Breast epithelium (tissue), 4 donors: ENCODE measurements around the gene SET. TPM values are rescaled to one million over a fixed set of nuclear protein-coding genes. Genes with fewer than 3 reads are reported as not detected.

Experiments
- DNase-seq, 2 donors: peaks; one replicate each; pipeline ENCODE4 v3.0.0-alpha.2; 2019; ENCODE audit warnings: low spot score in 2 of 2
- H3K27ac ChIP-seq, 2 donors: fragments of 200-600 bp; sonication (generic) in 1 of 2; one replicate each; pipeline ENCODE4 v1.5.1; 2016 to 2019; ENCODE audit warnings: mild to moderate bottlenecking in 1 of 2
- H3K27me3 ChIP-seq, 2 donors: fragments of 200-600 bp; sonication (generic) in 1 of 2; one replicate each; pipeline versions ENCODE4 v1.5.1 to v1.6.0; 2017 to 2019; ENCODE audit warnings: control low read depth in 1 of 2, mild to moderate bottlenecking in 1 of 2
- H3K36me3 ChIP-seq: fragments of 200-600 bp; one replicate; pipeline ENCODE4 v1.5.1; 2019
- H3K4me1 ChIP-seq, 2 donors: fragments of 200-600 bp; sonication (generic); one replicate each; pipeline ENCODE4 v1.5.1; 2016 to 2019; ENCODE audit warnings: control low read depth in 1 of 2
- H3K4me3 ChIP-seq, 3 donors: fragments of 200-600 bp; sonication (generic); 1 replicate in 2 of 3; 2 replicates in 1 of 3; pipeline ENCODE4 v1.5.1; 2016 to 2019; ENCODE audit warnings: mild to moderate bottlenecking in 3 of 3, moderate library complexity in 2 of 3
- H3K9me3 ChIP-seq, 2 donors: fragments of 200-600 bp; sonication (generic) in 1 of 2; one replicate each; pipeline ENCODE4 v1.5.1; 2016 to 2019; ENCODE audit warnings: control low read depth in 1 of 2
- CTCF ChIP-seq, 3 donors: fragments of 450-650 bp; IDR thresholded peaks; one replicate each; pipeline ENCODE4 v1.5.1; 2016 to 2017; ENCODE audit warnings: antibody characterized with exemption in 3 of 3, mild to moderate bottlenecking in 3 of 3, moderate library complexity in 3 of 3
- POLR2A ChIP-seq: fragments of 450-650 bp; IDR thresholded peaks from one replicate; pipeline ENCODE4 v1.6.1; 2016; ENCODE audit warnings: antibody characterized with exemption, mild to moderate bottlenecking, moderate library complexity
- POLR2AphosphoS5 ChIP-seq, 3 donors: sonication (generic); formaldehyde crosslinking; IDR thresholded peaks; one replicate each; pipeline ENCODE4 v1.6.1; 2017; ENCODE audit warnings: antibody characterized with exemption in 3 of 3
- intact Hi-C: fragments of 100-400 bp; cut with DNase I; formaldehyde crosslinking; loops from one replicate; pipeline ENCODE4 v1.15.1; 2023; ENCODE audit warnings: low total_unique reads
- total RNA-seq, 3 donors: library from RNA; depleted of rRNA; stranded (reverse); fragments of >200 nt; gene quantifications; one replicate each; pipeline ENCODE4 v1.1.0, GENCODE V29; 2016

The SET gene
- total RNA-seq, 3 donors from 2014 or later, result 142 to 168 (median 158) TPM

GRCh38 chr9:128743421-128743820, 54.4 kb downstream of the SET start:
- Histone ChIP-seq H3K27ac (no peak overlapping the region), H3K9me3 (no peaks in the 10 kb centered on the region), H3K36me3 (no peaks in the 10 kb centered on the region), H3K4me3 (no peak overlapping the region), H3K4me1 (no peaks in the 10 kb centered on the region), H3K27me3 (no peaks in the 10 kb centered on the region)
- no peak for DNase-seq
- TF ChIP-seq POLR2A (no peak), CTCF (IDR thresholded peaks at IDR 0.05) (no peak), POLR2AphosphoS5 (IDR thresholded peaks at IDR 0.05) (no peak)
- intact Hi-C loops, result no loop called here

Other genes with a start within 250 kb of the SET start
- 10 to 100 TPM; 23.1 to 27.9 (median 25.1) TPM for gene ODF2, start 233.2 kb upstream of the SET start, total RNA-seq
- 10 to 100 TPM; 22.9 to 31.9 (median 26.7) TPM for gene GLE1, start 184.5 kb upstream of the SET start, total RNA-seq
- gene SPTAN1, start 136.6 kb upstream of the SET start, total RNA-seq, result 100 to 1,000 TPM; 217 to 264 (median 254) TPM
- 10 to 100 TPM; 23.7 to 67.0 (median 54.1) TPM for gene DYNC2I2, start 32.4 kb upstream of the SET start, total RNA-seq
- gene PKN3, start 13.3 kb downstream of the SET start, total RNA-seq, result 1 to 10 TPM; 2.6 to 8.5 (median 7.0) TPM
- gene ZDHHC12, start 34.9 kb downstream of the SET start, total RNA-seq, result 10 to 100 TPM; 15.7 to 33.7 (median 30.2) TPM
- 10 to 100 TPM; 31.2 to 42.9 (median 34.1) TPM for gene ZER1, start 82.7 kb downstream of the SET start, total RNA-seq
- 10 to 100 TPM; 14.4 to 20.0 (median 16.2) TPM for gene TBC1D13, start 98.0 kb downstream of the SET start, total RNA-seq
- gene ENDOG, start 129.3 kb downstream of the SET start, total RNA-seq, result 10 to 100 TPM; 25.6 to 39.7 (median 25.8) TPM
- 10 to 100 TPM; 23.0 to 40.0 (median 31.5) TPM for gene SPOUT1, start 140.6 kb downstream of the SET start, total RNA-seq
- 1 to 10 TPM; 3.0 to 7.6 (median 7.2) TPM for gene KYAT1, start 192.7 kb downstream of the SET start, total RNA-seq
- gene LRRC8A, start 192.9 kb downstream of the SET start, total RNA-seq, result 10 to 100 TPM; 26.1 to 52.7 (median 40.6) TPM
- gene PHYHD1, start 231.8 kb downstream of the SET start, total RNA-seq, result 10 to 100 TPM; 24.3 to 67.0 (median 44.8) TPM